ENCODE results near the gene MUC5B. TPM values are rescaled to one million over a fixed set of nuclear protein-coding genes. Genes with fewer than 3 reads are reported as not detected.

The MUC5B gene
- total RNA-seq, 1 donor from 2014 or later = not detected

- H3K4me1 Mint-ChIP-seq (ENCODE audit: unreplicated experiment) = peaks cover 66% of the 10 kb centered on the region
- H3K4me3 Mint-ChIP-seq (ENCODE audit: unreplicated experiment) = peak overlapping the region; percentile 59
- peak; percentile 45 for DNase-seq (ENCODE audit: low spot score)
- no peaks in the 10 kb centered on the region for H3K36me3 Mint-ChIP-seq (ENCODE audit: low read depth, unreplicated experiment)
- TF ChIP-seq, protein P1, sequence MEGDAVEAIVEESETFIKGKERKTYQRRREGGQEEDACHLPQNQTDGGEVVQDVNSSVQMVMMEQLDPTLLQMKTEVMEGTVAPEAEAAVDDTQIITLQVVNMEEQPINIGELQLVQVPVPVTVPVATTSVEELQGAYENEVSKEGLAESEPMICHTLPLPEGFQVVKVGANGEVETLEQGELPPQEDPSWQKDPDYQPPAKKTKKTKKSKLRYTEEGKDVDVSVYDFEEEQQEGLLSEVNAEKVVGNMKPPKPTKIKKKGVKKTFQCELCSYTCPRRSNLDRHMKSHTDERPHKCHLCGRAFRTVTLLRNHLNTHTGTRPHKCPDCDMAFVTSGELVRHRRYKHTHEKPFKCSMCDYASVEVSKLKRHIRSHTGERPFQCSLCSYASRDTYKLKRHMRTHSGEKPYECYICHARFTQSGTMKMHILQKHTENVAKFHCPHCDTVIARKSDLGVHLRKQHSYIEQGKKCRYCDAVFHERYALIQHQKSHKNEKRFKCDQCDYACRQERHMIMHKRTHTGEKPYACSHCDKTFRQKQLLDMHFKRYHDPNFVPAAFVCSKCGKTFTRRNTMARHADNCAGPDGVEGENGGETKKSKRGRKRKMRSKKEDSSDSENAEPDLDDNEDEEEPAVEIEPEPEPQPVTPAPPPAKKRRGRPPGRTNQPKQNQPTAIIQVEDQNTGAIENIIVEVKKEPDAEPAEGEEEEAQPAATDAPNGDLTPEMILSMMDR (IDR thresholded peaks at IDR 0.05; ENCODE audit: unreplicated experiment) = peak; percentile 57
- H3K27me3 Mint-ChIP-seq (ENCODE audit: unreplicated experiment) = peaks cover 7% of the 10 kb centered on the region
- no peaks in the 10 kb centered on the region for H3K9me3 Mint-ChIP-seq (ENCODE audit: unreplicated experiment)
- H3K27ac Mint-ChIP-seq (ENCODE audit: unreplicated experiment) = peak overlapping the region; percentile 82
Observed at GRCh38 chr11:1303126-1303821, 80.4 kb downstream of the MUC5B start.

DNA sequence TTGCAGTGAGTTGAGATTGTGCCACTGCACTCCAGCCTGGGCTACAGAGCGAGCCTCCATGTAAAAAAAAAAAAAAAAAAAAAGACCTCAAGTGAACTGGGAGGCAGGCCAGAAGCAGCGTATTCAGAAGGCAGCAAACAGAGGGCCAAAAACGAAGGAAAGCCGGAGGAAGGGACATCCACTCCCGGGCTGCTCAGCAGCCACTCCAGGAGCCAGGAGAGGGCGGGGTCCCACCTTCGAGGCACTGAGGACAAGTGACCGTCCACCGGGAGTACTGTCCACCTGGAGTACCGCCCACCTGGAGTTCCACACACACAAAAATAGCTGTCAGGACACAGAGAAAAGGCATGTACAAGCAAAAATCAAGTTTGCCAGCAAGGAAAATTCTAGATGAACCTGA is 81.1 kb downstream of the MUC5B start:
- peaks cover 7% of the 10 kb centered on the region for H3K27me3 Mint-ChIP-seq (ENCODE audit: unreplicated experiment)
- H3K9me3 Mint-ChIP-seq (ENCODE audit: unreplicated experiment) = no peaks in the 10 kb centered on the region
- no peaks in the 10 kb centered on the region for H3K36me3 Mint-ChIP-seq (ENCODE audit: low read depth, unreplicated experiment)
- peak; percentile 3 for DNase-seq (ENCODE audit: low spot score)
- H3K4me1 Mint-ChIP-seq (ENCODE audit: unreplicated experiment) = peaks cover 62% of the 10 kb centered on the region
- no peak overlapping the region for H3K4me3 Mint-ChIP-seq (ENCODE audit: unreplicated experiment)
- H3K27ac Mint-ChIP-seq (ENCODE audit: unreplicated experiment) = no peak overlapping the region
- TF ChIP-seq, protein P1 (IDR thresholded peaks at IDR 0.05; ENCODE audit: unreplicated experiment) = no peak

DNA sequence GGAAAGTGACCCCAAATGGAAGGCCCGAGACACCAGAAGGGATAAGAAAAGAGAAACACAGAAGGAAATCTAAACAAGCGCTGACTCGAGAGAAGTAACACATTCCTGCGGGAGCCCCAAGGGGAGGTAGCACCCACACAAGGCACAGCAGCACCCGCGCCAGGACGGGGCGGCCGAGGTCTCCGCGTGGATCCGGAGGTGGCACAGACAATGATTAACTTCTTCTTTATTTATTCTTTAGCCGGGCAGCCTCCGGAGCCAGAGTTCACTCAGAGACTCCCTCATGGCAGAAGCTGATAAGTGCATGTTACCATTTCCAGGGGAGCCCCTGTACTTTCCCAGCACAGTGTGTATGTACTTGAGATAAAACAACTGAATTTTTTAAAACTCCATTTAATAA is 81.5 kb downstream of the MUC5B start:
- TF ChIP-seq, protein P1 (IDR thresholded peaks at IDR 0.05; ENCODE audit: unreplicated experiment) = no peak
- peaks cover 58% of the 10 kb centered on the region for H3K4me1 Mint-ChIP-seq (ENCODE audit: unreplicated experiment)
- H3K27me3 Mint-ChIP-seq (ENCODE audit: unreplicated experiment) = peaks cover 7% of the 10 kb centered on the region
- DNase-seq (ENCODE audit: low spot score) = no peak
- H3K9me3 Mint-ChIP-seq (ENCODE audit: unreplicated experiment) = no peaks in the 10 kb centered on the region
- H3K36me3 Mint-ChIP-seq (ENCODE audit: low read depth, unreplicated experiment) = no peaks in the 10 kb centered on the region
- H3K27ac Mint-ChIP-seq (ENCODE audit: unreplicated experiment) = no peak overlapping the region
- no peak overlapping the region for H3K4me3 Mint-ChIP-seq (ENCODE audit: unreplicated experiment)

- peak overlapping the region; percentile 15 for H3K4me3 Mint-ChIP-seq (ENCODE audit: unreplicated experiment)
- DNase-seq (ENCODE audit: low spot score) = no peak
- TF ChIP-seq, protein P1 (IDR thresholded peaks at IDR 0.05; ENCODE audit: unreplicated experiment) = no peak
- no peaks in the 10 kb centered on the region for H3K36me3 Mint-ChIP-seq (ENCODE audit: low read depth, unreplicated experiment)
- peaks cover 7% of the 10 kb centered on the region for H3K27me3 Mint-ChIP-seq (ENCODE audit: unreplicated experiment)
- no peaks in the 10 kb centered on the region for H3K9me3 Mint-ChIP-seq (ENCODE audit: unreplicated experiment)
- peak overlapping the region; percentile 36 for H3K27ac Mint-ChIP-seq (ENCODE audit: unreplicated experiment)
- peaks cover 54% of the 10 kb centered on the region for H3K4me1 Mint-ChIP-seq (ENCODE audit: unreplicated experiment)
Observed at GRCh38 chr11:1305063-1305495, 82.2 kb downstream of the MUC5B start.

- Mint-ChIP-seq H3K27ac (ENCODE audit: unreplicated experiment) (no peak overlapping the region), H3K9me3 (ENCODE audit: unreplicated experiment) (peaks cover 2% of the 10 kb centered on the region), H3K27me3 (ENCODE audit: unreplicated experiment) (peaks cover 9% of the 10 kb centered on the region), H3K4me1 (ENCODE audit: unreplicated experiment) (peaks cover 55% of the 10 kb centered on the region), H3K4me3 (ENCODE audit: unreplicated experiment) (no peak overlapping the region), H3K36me3 (ENCODE audit: low read depth, unreplicated experiment) (peaks cover 3% of the 10 kb centered on the region)
- TF ChIP-seq, protein P1 (IDR thresholded peaks at IDR 0.05; ENCODE audit: unreplicated experiment) = no peak
- no peak for DNase-seq (ENCODE audit: low spot score)
Observed at GRCh38 chr11:1305501-1306056, 82.7 kb downstream of the MUC5B start.

Data from endothelial cell (in vitro differentiated cells).